ENCODE measurements around the gene TDO2. TPM values are rescaled to one million over a fixed set of nuclear protein-coding genes. Genes with fewer than 3 reads are reported as not detected.

TDO2 gene
- total RNA-seq = not detected
- polyA plus RNA-seq (2013, experiment 1 of 2) = 0.21 TPM
- 0.33 TPM for polyA plus RNA-seq (2013, experiment 2 of 2)
- long read RNA-seq, experiment 1 = 0 reads
- long read RNA-seq, experiment 2 = 0 reads
- long read RNA-seq, experiment 3 = 0 reads
- long read RNA-seq, experiment 4 = 0 reads

GRCh38 chr4:155903453-155903852 is at the start of gene TDO2:
Gene TDO2 (plus strand): TSS chr4:155903696. CDS start chr4:155903759, 63 bp downstream.
- WGBS, 2 experiments (ENCODE audit: insufficient coverage in 1 of 2, insufficient read length in 1 of 2) = 91 to 100% methylated on average over 1 of the region's 1 CpG
- no peak for DNase-seq
- H3K9me3 ChIP-seq (ENCODE audit: control insufficient read depth, low read length) = no peaks in the 10 kb centered on the region
- H3K36me3 ChIP-seq (ENCODE audit: control insufficient read depth, insufficient read depth, low read length) = no peaks in the 10 kb centered on the region
- no peaks in the 10 kb centered on the region for H3K27me3 ChIP-seq (ENCODE audit: control insufficient read depth, insufficient read depth, low read length, poor library complexity, severe bottlenecking)
- H3K27ac ChIP-seq (ENCODE audit: low read depth, low read length) = no peak within 1 kb of the TSS
- peaks cover 2% of the 10 kb centered on the region for H3K4me1 ChIP-seq (ENCODE audit: control insufficient read depth, insufficient read depth, low read length)
- no peak within 1 kb of the TSS for H3K9ac ChIP-seq (ENCODE audit: extremely low read depth, low read length, poor library complexity, severe bottlenecking)
- no peak within 1 kb of the TSS for H3K4me3 ChIP-seq (ENCODE audit: low read length)
- H3K27me3 Mint-ChIP-seq (ENCODE audit: insufficient read depth) = no peaks in the 10 kb centered on the region
- peaks cover 14% of the 10 kb centered on the region for H3K4me1 Mint-ChIP-seq
- no peak for TF ChIP-seq CTCF (conservative IDR thresholded peaks at IDR 0.05)
- H3K9me3 Mint-ChIP-seq = peaks cover 4% of the 10 kb centered on the region
- peaks cover under 1% of the 10 kb centered on the region for H3K36me3 Mint-ChIP-seq (ENCODE audit: low read depth)
- H3K27ac Mint-ChIP-seq = no peak within 1 kb of the TSS
- H3K4me3 Mint-ChIP-seq = no peak within 1 kb of the TSS

- Mint-ChIP-seq H3K36me3 (ENCODE audit: low read depth) (no peaks in the 10 kb centered on the region), H3K9me3 (peaks cover 10% of the 10 kb centered on the region), H3K27ac (no peak overlapping the region), H3K27me3 (ENCODE audit: insufficient read depth) (no peaks in the 10 kb centered on the region), H3K4me1 (peaks cover 7% of the 10 kb centered on the region), H3K4me3 (no peak overlapping the region)
- H3K27ac ChIP-seq (ENCODE audit: low read depth, low read length) = no peak overlapping the region
- H3K36me3 ChIP-seq (ENCODE audit: control insufficient read depth, insufficient read depth, low read length) = no peaks in the 10 kb centered on the region
- 72 to 84% methylated on average over 2 to 6 of the region's 6 CpGs for WGBS, 2 experiments (ENCODE audit: insufficient coverage in 1 of 2, insufficient read length in 1 of 2)
- peaks cover 1% of the 10 kb centered on the region for H3K9me3 ChIP-seq (ENCODE audit: control insufficient read depth, low read length)
- no peak overlapping the region for H3K4me3 ChIP-seq (ENCODE audit: low read length)
- no peaks in the 10 kb centered on the region for H3K27me3 ChIP-seq (ENCODE audit: control insufficient read depth, insufficient read depth, low read length, poor library complexity, severe bottlenecking)
- DNase-seq = no peak
- no peak for TF ChIP-seq CTCF (conservative IDR thresholded peaks at IDR 0.05)
- H3K9ac ChIP-seq (ENCODE audit: extremely low read depth, low read length, poor library complexity, severe bottlenecking) = no peak overlapping the region
- H3K4me1 ChIP-seq (ENCODE audit: control insufficient read depth, insufficient read depth, low read length) = no peaks in the 10 kb centered on the region
Measured at GRCh38 chr4:155854582-155855226, 48.8 kb upstream of the TDO2 start.

- DNase-seq = no peak
- Histone ChIP-seq H3K36me3 (ENCODE audit: control insufficient read depth, insufficient read depth, low read length) (no peaks in the 10 kb centered on the region), H3K27me3 (ENCODE audit: control insufficient read depth, insufficient read depth, low read length, poor library complexity, severe bottlenecking) (no peaks in the 10 kb centered on the region), H3K4me1 (ENCODE audit: control insufficient read depth, insufficient read depth, low read length) (no peaks in the 10 kb centered on the region), H3K4me3 (ENCODE audit: low read length) (no peak overlapping the region), H3K9me3 (ENCODE audit: control insufficient read depth, low read length) (no peaks in the 10 kb centered on the region), H3K27ac (ENCODE audit: low read depth, low read length) (no peak overlapping the region), H3K9ac (ENCODE audit: extremely low read depth, low read length, poor library complexity, severe bottlenecking) (no peak overlapping the region)
- Mint-ChIP-seq H3K4me1 (peaks cover 7% of the 10 kb centered on the region), H3K36me3 (ENCODE audit: low read depth) (no peaks in the 10 kb centered on the region), H3K27me3 (ENCODE audit: insufficient read depth) (no peaks in the 10 kb centered on the region), H3K4me3 (no peak overlapping the region), H3K27ac (no peak overlapping the region), H3K9me3 (no peaks in the 10 kb centered on the region)
- TF ChIP-seq CTCF (conservative IDR thresholded peaks at IDR 0.05) = no peak
- WGBS, 2 experiments (ENCODE audit: insufficient coverage in 1 of 2, insufficient read length in 1 of 2) = 88% methylated on average over 2 of the region's 2 CpGs; no CpG with 5 or more reads in 1 of the 2 experiments
Measured at GRCh38 chr4:155855897-155856296, 47.6 kb upstream of the TDO2 start.
